ENCODE measurements around the gene ZBTB33.

The ZBTB33 gene

GRCh38 chrX:120253784-120254183, 3.2 kb downstream of the ZBTB33 start:
- Histone ChIP-seq H3K9me2 (replicated peaks; ENCODE audit: low read depth, low read length) (no peaks in the 10 kb centered on the region), H3K9ac (ENCODE audit: low read depth, low read length, poor library complexity, severe bottlenecking) (no peak overlapping the region), H3K27me3 (ENCODE audit: insufficient read depth, low read length, poor library complexity, severe bottlenecking) (no peaks in the 10 kb centered on the region), H2AFZ (ENCODE audit: low read length) (no peak overlapping the region), H3K4me2 (ENCODE audit: low read depth, low read length, poor library complexity, severe bottlenecking) (peak overlapping the region; percentile 84), H4K20me1 (ENCODE audit: insufficient read depth, low read length, poor library complexity, severe bottlenecking) (peaks cover 51% of the 10 kb centered on the region), H3K79me2 (ENCODE audit: insufficient read depth, low read length) (peaks cover 75% of the 10 kb centered on the region), H3F3A (ENCODE audit: low read depth) (no peaks in the 10 kb centered on the region), H3K4me1 (ENCODE audit: insufficient read depth, low read length, poor library complexity, severe bottlenecking) (peaks cover 29% of the 10 kb centered on the region), H3K9me3 (ENCODE audit: insufficient read depth, low read depth, low read length) (no peaks in the 10 kb centered on the region), H3K36me3 (ENCODE audit: insufficient read depth, low read length) (peaks cover 19% of the 10 kb centered on the region; the same call in 1 of the 2 replicates), H3K4me3 (ENCODE audit: low read length, poor library complexity, severe bottlenecking) (peak overlapping the region; percentile 97)
- TF ChIP-seq EZH2phosphoT487 (IDR thresholded peaks at IDR 0.05; ENCODE audit: borderline replicate concordance) (no peak), CTCF (conservative IDR thresholded peaks at IDR 0.05; ENCODE audit: low read length) (no peak)

- Histone ChIP-seq H3K79me2 (ENCODE audit: insufficient read depth, low read length) (peaks cover 30% of the 10 kb centered on the region), H3F3A (ENCODE audit: low read depth) (no peaks in the 10 kb centered on the region), H3K9ac (ENCODE audit: low read depth, low read length, poor library complexity, severe bottlenecking) (no peak overlapping the region), H3K4me2 (ENCODE audit: low read depth, low read length, poor library complexity, severe bottlenecking) (no peak overlapping the region), H2AFZ (ENCODE audit: low read length) (no peak overlapping the region), H3K27me3 (ENCODE audit: insufficient read depth, low read length, poor library complexity, severe bottlenecking) (no peaks in the 10 kb centered on the region), H4K20me1 (ENCODE audit: insufficient read depth, low read length, poor library complexity, severe bottlenecking) (peaks cover 16% of the 10 kb centered on the region), H3K36me3 (ENCODE audit: insufficient read depth, low read length) (no peaks in the 10 kb centered on the region), H3K4me1 (ENCODE audit: insufficient read depth, low read length, poor library complexity, severe bottlenecking) (peaks cover 43% of the 10 kb centered on the region), H3K9me2 (replicated peaks; ENCODE audit: low read depth, low read length) (no peaks in the 10 kb centered on the region), H3K9me3 (ENCODE audit: insufficient read depth, low read depth, low read length) (no peaks in the 10 kb centered on the region), H3K4me3 (ENCODE audit: low read length, poor library complexity, severe bottlenecking) (no peak overlapping the region)
- TF ChIP-seq EZH2phosphoT487 (IDR thresholded peaks at IDR 0.05; ENCODE audit: borderline replicate concordance) (no peak), CTCF (conservative IDR thresholded peaks at IDR 0.05; ENCODE audit: low read length) (no peak)
Measured at GRCh38 chrX:120260369-120260768, 9.8 kb downstream of the ZBTB33 start.

GRCh38 chrX:120262859-120263708, 12.5 kb downstream of the ZBTB33 start:
- Histone ChIP-seq H4K20me1 (ENCODE audit: insufficient read depth, low read length, poor library complexity, severe bottlenecking) (no peaks in the 10 kb centered on the region), H3K27me3 (ENCODE audit: insufficient read depth, low read length, poor library complexity, severe bottlenecking) (no peaks in the 10 kb centered on the region), H3K4me3 (ENCODE audit: low read length, poor library complexity, severe bottlenecking) (peak overlapping the region; percentile 30), H3K4me2 (ENCODE audit: low read depth, low read length, poor library complexity, severe bottlenecking) (peak overlapping the region; percentile 64), H3F3A (ENCODE audit: low read depth) (no peaks in the 10 kb centered on the region), H3K4me1 (ENCODE audit: insufficient read depth, low read length, poor library complexity, severe bottlenecking) (peaks cover 34% of the 10 kb centered on the region), H2AFZ (ENCODE audit: low read length) (no peak overlapping the region), H3K36me3 (ENCODE audit: insufficient read depth, low read length) (no peaks in the 10 kb centered on the region), H3K9me3 (ENCODE audit: insufficient read depth, low read depth, low read length) (no peaks in the 10 kb centered on the region), H3K9me2 (replicated peaks; ENCODE audit: low read depth, low read length) (no peaks in the 10 kb centered on the region), H3K79me2 (ENCODE audit: insufficient read depth, low read length) (0 out of 2 replicates have a peak, but pooled peaks cover 6% of the 10 kb centered on the region), H3K9ac (ENCODE audit: low read depth, low read length, poor library complexity, severe bottlenecking) (peak overlapping the region; percentile 63)
- TF ChIP-seq CTCF (conservative IDR thresholded peaks at IDR 0.05; ENCODE audit: low read length), result no peak
- TF ChIP-seq EZH2phosphoT487 (IDR thresholded peaks at IDR 0.05; ENCODE audit: borderline replicate concordance), result no peak

All from Loucy (cell line).